ENCODE measurements around the gene GALNS. TPM values are rescaled to one million over a fixed set of nuclear protein-coding genes. Genes with fewer than 3 reads are reported as not detected.
A peak's percentile ranks its signal among the peaks of the same experiment; 100 is the strongest.

GALNS gene
- total and polyA plus RNA-seq, 2 donors (not counting 1 experiment from before 2014, with no cell fraction given) = 45.5 to 68.4 TPM

DNA sequence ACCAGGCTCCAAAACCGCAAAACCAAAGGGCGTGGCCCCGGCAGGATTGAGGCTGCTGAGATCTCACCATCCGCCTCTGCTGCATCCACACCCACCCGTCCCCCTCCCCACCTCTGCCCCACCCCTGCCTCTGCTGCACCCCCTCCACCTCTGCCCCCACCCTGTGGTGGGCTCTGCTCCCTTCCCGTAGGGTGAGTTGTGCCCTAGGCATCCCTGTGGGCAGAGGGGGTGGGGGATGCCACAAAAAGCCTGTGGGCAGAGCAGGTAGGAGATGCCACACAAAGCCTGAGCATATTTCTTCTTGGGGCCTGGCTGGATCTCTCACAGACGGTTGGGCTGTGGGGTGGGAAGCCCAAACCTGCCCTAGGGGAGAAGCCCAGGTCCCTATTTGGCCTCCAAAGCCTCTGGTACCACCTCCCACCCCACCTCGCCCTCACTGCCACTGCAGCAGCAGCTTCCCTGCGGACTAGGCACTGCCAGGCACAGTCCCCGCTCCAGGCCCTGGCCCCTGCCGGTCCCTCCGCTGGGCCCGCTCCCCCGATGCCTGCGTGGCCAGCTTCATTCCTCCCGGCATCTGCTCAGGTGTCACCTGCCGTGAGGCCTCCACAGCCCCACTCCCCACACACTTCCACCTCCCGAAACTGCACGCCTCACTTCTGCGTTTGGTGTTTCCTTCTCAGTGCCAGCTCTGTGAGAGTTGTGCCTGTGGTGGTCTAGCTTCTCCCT, 21.0 kb upstream of the GALNS start:
- ATAC-seq (ENCODE audit: low read depth) (no peak), DNase-seq (no peak)
- H2AFZ ChIP-seq (ENCODE audit: insufficient read depth, low read depth, low read length, poor library complexity, severe bottlenecking) = no peak overlapping the region
- intact Hi-C loops (cut with micrococcal nuclease) = no loop called here
- no peak overlapping the region for H3K27ac ChIP-seq (ENCODE audit: low read length in 2 of 2)
- Mint-ChIP-seq H3K27ac (no peak overlapping the region), H3K4me3 (no peak overlapping the region), H3K9me3 (ENCODE audit: insufficient read depth) (no peaks in the 10 kb centered on the region), H3K4me1 (peaks cover 5% of the 10 kb centered on the region), H3K27me3 (no peaks in the 10 kb centered on the region)
- peaks cover 0 to 59% of the 10 kb centered on the region in 2 experiments for H3K36me3 ChIP-seq (replicated peaks in 1 of 2; ENCODE audit: control extremely low read depth in 1 of 2, control insufficient read depth in 1 of 2, extremely low read depth in 1 of 2, insufficient read depth in 2 of 2, low read length in 1 of 2)
- TF ChIP-seq CTCF (IDR thresholded peaks at IDR 0.05) (no peak), EZH2 (IDR thresholded peaks at IDR 0.05; ENCODE audit: borderline replicate concordance, insufficient read depth, low read depth, low read length, poor library complexity, severe bottlenecking) (no peak)
- CTCF ChIA-PET = no interaction called here
- no peak overlapping the region for H3K4me3 ChIP-seq (ENCODE audit: control extremely low read depth in 1 of 5, extremely low read depth in 1 of 5, insufficient read depth in 1 of 5, low read depth in 2 of 5, low read length in 4 of 5)
- H3K27me3 ChIP-seq (replicated peaks in 1 of 4; ENCODE audit: control extremely low read depth in 1 of 4, control insufficient read depth in 3 of 4, insufficient read depth in 4 of 4, low read length in 3 of 4) = no peaks in the 10 kb centered on the region
- H3K9me3 ChIP-seq (ENCODE audit: control extremely low read depth in 1 of 3, control insufficient read depth in 2 of 3, insufficient read depth in 1 of 3, low read length in 2 of 3) = peaks cover 0 to 15% (median 0%) of the 10 kb centered on the region in 3 donors
- POLR2A ChIA-PET = no interaction called here
- no peak overlapping the region for H3K4me2 ChIP-seq (replicated peaks; ENCODE audit: low read depth, low read length, poor library complexity, severe bottlenecking)
- no peaks in the 10 kb centered on the region for H3K79me2 ChIP-seq (ENCODE audit: control insufficient read depth, insufficient read depth, low read length)
- peaks cover 88% of the 10 kb centered on the region for H4K20me1 ChIP-seq (ENCODE audit: control insufficient read depth, insufficient read depth, low read length, poor library complexity, severe bottlenecking)
- 94% methylated on average over 17 of the region's 20 CpGs for WGBS (ENCODE audit: insufficient coverage)
- H3K9ac ChIP-seq (ENCODE audit: low read length) = no peak overlapping the region
- H3K4me1 ChIP-seq (ENCODE audit: control insufficient read depth in 2 of 2, insufficient read depth in 2 of 2, low read length in 2 of 2) = peaks cover 0 to 8% of the 10 kb centered on the region in 2 donors

DNA sequence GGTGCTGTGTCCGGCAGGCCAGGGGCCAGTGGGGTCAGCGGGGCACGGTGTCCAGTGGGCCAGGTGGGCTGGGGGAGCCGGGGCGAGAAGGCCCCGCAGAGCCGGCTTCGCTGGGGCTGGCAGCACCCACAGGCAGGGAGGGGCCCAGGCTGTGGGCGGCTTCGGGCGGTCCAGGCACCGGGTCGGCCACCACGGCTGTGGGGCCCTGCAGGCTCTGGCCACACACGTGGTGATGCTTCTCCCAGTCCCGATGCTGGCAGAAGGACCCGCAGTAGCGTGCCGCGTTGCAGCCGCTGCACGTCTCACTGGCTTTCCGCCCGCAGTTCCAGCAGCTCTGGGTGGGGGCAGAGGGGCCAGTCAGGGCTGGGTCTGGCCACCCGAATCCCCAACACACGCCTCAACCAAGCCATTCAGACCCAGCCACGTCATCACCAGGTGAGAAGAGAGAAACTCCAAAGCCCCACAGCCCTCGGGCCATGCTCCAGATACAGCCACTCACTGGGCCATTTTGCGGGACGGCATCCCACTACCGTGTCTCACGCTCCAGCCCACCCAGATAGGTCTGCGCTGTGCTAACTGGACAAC, 20.3 kb upstream of the GALNS start:
- Histone ChIP-seq H3K4me1 (ENCODE audit: control insufficient read depth in 2 of 2, insufficient read depth in 2 of 2, low read length in 2 of 2) (peaks cover 0 to 3% of the 10 kb centered on the region in 2 donors), H3K27ac (ENCODE audit: low read length in 2 of 2) (no peak overlapping the region), H3K9me3 (ENCODE audit: control extremely low read depth in 1 of 3, control insufficient read depth in 2 of 3, insufficient read depth in 1 of 3, low read length in 2 of 3) (peaks cover 0 to 9% (median 0%) of the 10 kb centered on the region in 3 donors), H3K27me3 (replicated peaks in 1 of 4; ENCODE audit: control extremely low read depth in 1 of 4, control insufficient read depth in 3 of 4, insufficient read depth in 4 of 4, low read length in 3 of 4) (no peaks in the 10 kb centered on the region), H3K9ac (ENCODE audit: low read length) (no peak overlapping the region), H3K79me2 (ENCODE audit: control insufficient read depth, insufficient read depth, low read length) (no peaks in the 10 kb centered on the region), H4K20me1 (ENCODE audit: control insufficient read depth, insufficient read depth, low read length, poor library complexity, severe bottlenecking) (peaks cover 85% of the 10 kb centered on the region), H3K4me3 (ENCODE audit: control extremely low read depth in 1 of 5, extremely low read depth in 1 of 5, insufficient read depth in 1 of 5, low read depth in 2 of 5, low read length in 4 of 5) (no peak overlapping the region), H2AFZ (ENCODE audit: insufficient read depth, low read depth, low read length, poor library complexity, severe bottlenecking) (no peak overlapping the region), H3K36me3 (replicated peaks in 1 of 2; ENCODE audit: control extremely low read depth in 1 of 2, control insufficient read depth in 1 of 2, extremely low read depth in 1 of 2, insufficient read depth in 2 of 2, low read length in 1 of 2) (peaks cover 0 to 52% of the 10 kb centered on the region in 2 experiments), H3K4me2 (replicated peaks; ENCODE audit: low read depth, low read length, poor library complexity, severe bottlenecking) (no peak overlapping the region)
- no peak for ATAC-seq (ENCODE audit: low read depth)
- ChIA-PET POLR2A (no interaction called here), CTCF (no interaction called here)
- no peaks in the 10 kb centered on the region for H3K4me1 Mint-ChIP-seq
- TF ChIP-seq EZH2 (IDR thresholded peaks at IDR 0.05; ENCODE audit: borderline replicate concordance, insufficient read depth, low read depth, low read length, poor library complexity, severe bottlenecking) (no peak), CTCF (IDR thresholded peaks at IDR 0.05) (no peak)
- no peak for DNase-seq
- no peaks in the 10 kb centered on the region for H3K9me3 Mint-ChIP-seq (ENCODE audit: insufficient read depth)
- intact Hi-C loops (cut with micrococcal nuclease) = no loop called here
- no peak overlapping the region for H3K4me3 Mint-ChIP-seq
- H3K27me3 Mint-ChIP-seq = no peaks in the 10 kb centered on the region
- H3K27ac Mint-ChIP-seq = peak overlapping the region; percentile 20
- 97% methylated on average over 33 of the region's 33 CpGs for WGBS (ENCODE audit: insufficient coverage)

All from B cell (primary cell).